ENCODE results near the gene CHST1. TPM values are rescaled to one million over a fixed set of nuclear protein-coding genes. Genes with fewer than 3 reads are reported as not detected.

The CHST1 gene
- total RNA-seq, 1 donor from 2014 or later: 1.1 TPM

GRCh38 chr11:45661439-45662055 lies 3.9 kb downstream of the CHST1 start:
- Mint-ChIP-seq H3K36me3 (ENCODE audit: low read depth) (no peaks in the 10 kb centered on the region), H3K27ac (ENCODE audit: unreplicated experiment) (no peak overlapping the region), H3K4me1 (peaks cover 30% of the 10 kb centered on the region), H3K27me3 (ENCODE audit: low read depth) (peaks cover 48% of the 10 kb centered on the region), H3K4me3 (peak overlapping the region; percentile 46), H3K9me3 (no peaks in the 10 kb centered on the region)
- TF ChIP-seq CTCF (conservative IDR thresholded peaks at IDR 0.05): no peak
- no peak for DNase-seq (ENCODE audit: low read depth, low spot score)

GRCh38 chr11:45660729-45661438 lies 4.5 kb downstream of the CHST1 start:
- no peak for DNase-seq (ENCODE audit: low read depth, low spot score)
- Mint-ChIP-seq H3K4me1 (peaks cover 30% of the 10 kb centered on the region), H3K27me3 (ENCODE audit: low read depth) (peaks cover 42% of the 10 kb centered on the region), H3K36me3 (ENCODE audit: low read depth) (no peaks in the 10 kb centered on the region), H3K4me3 (peak overlapping the region; percentile 46), H3K9me3 (no peaks in the 10 kb centered on the region), H3K27ac (ENCODE audit: unreplicated experiment) (peak overlapping the region; percentile 40)
- no peak for TF ChIP-seq CTCF (conservative IDR thresholded peaks at IDR 0.05)

- no peak overlapping the region for H3K4me3 Mint-ChIP-seq
- H3K4me1 Mint-ChIP-seq: peaks cover 37% of the 10 kb centered on the region
- no peaks in the 10 kb centered on the region for H3K36me3 Mint-ChIP-seq (ENCODE audit: low read depth)
- H3K9me3 Mint-ChIP-seq: no peaks in the 10 kb centered on the region
- TF ChIP-seq CTCF (conservative IDR thresholded peaks at IDR 0.05): no peak
- no peak for DNase-seq (ENCODE audit: low read depth, low spot score)
- peaks cover 40% of the 10 kb centered on the region for H3K27me3 Mint-ChIP-seq (ENCODE audit: low read depth)
- H3K27ac Mint-ChIP-seq (ENCODE audit: unreplicated experiment): no peak overlapping the region
These were observed 5.6 kb downstream of the CHST1 start for GRCh38 chr11:45659818-45660160.

GRCh38 chr11:45659031-45659817 lies 6.2 kb downstream of the CHST1 start:
- no peak for DNase-seq (ENCODE audit: low read depth, low spot score)
- TF ChIP-seq CTCF (conservative IDR thresholded peaks at IDR 0.05): no peak
- Mint-ChIP-seq H3K36me3 (ENCODE audit: low read depth) (no peaks in the 10 kb centered on the region), H3K27ac (ENCODE audit: unreplicated experiment) (no peak overlapping the region), H3K9me3 (no peaks in the 10 kb centered on the region), H3K4me3 (no peak overlapping the region), H3K27me3 (ENCODE audit: low read depth) (peaks cover 40% of the 10 kb centered on the region), H3K4me1 (peaks cover 37% of the 10 kb centered on the region)

- DNase-seq (ENCODE audit: low read depth, low spot score): no peak
- Mint-ChIP-seq H3K27ac (ENCODE audit: unreplicated experiment) (no peak overlapping the region), H3K4me3 (peak overlapping the region; percentile 47), H3K36me3 (ENCODE audit: low read depth) (no peaks in the 10 kb centered on the region), H3K27me3 (ENCODE audit: low read depth) (peaks cover 33% of the 10 kb centered on the region), H3K4me1 (peaks cover 37% of the 10 kb centered on the region), H3K9me3 (no peaks in the 10 kb centered on the region)
- TF ChIP-seq CTCF (conservative IDR thresholded peaks at IDR 0.05): no peak
These were observed 7.0 kb downstream of the CHST1 start for GRCh38 chr11:45658292-45658991.

All from neural crest cell (in vitro differentiated cells).